NB4 (cell line): ENCODE results near the gene RGS9.
"Not testable (repeated sequence)": the region's sequence is repeated elsewhere in the genome, so short reads cannot be mapped to it uniquely, and the experiment has no call there.

ENCODE experiments used
- DNase-seq: peaks from one replicate; pipeline ENCODE4 v3.0.0; 2010; ENCODE audit warnings: low read depth
- H3K4me3 ChIP-seq: one replicate; pipeline ENCODE4 v1.5.1; 2011; ENCODE audit warnings: mild to moderate bottlenecking, low read depth, low read length, moderate library complexity
- CTCF ChIP-seq: IDR thresholded peaks from one replicate; pipeline ENCODE4 v1.5.1; 2012; ENCODE audit warnings: low read depth, low read length
- MAX ChIP-seq: IDR thresholded peaks from 2 replicates; pipeline ENCODE4 v1.6.1; 2011; ENCODE audit warnings: low read depth, low read length
- MYC ChIP-seq: IDR thresholded peaks from 2 replicates; pipeline ENCODE4 v1.6.1; 2011; ENCODE audit warnings: low read depth, low read length
- POLR2A ChIP-seq: IDR thresholded peaks from 2 replicates; pipeline ENCODE4 v1.6.1; 2011; ENCODE audit warnings: mild to moderate bottlenecking; ENCODE audit not compliant: insufficient read length; ENCODE audit errors: extremely low read depth

Gene RGS9

GRCh38 chr17:65202844-65203571 lies 65.8 kb downstream of the RGS9 start:
- TF ChIP-seq POLR2A (no peak), MYC (no peak), MAX (no peak), CTCF (no peak)
- no peak for DNase-seq
- H3K4me3 ChIP-seq, result no peak overlapping the region

GRCh38 chr17:65204001-65204400 lies 66.8 kb downstream of the RGS9 start:
- DNase-seq, result no peak
- TF ChIP-seq MYC (no peak), MAX (no peak), CTCF (no peak), POLR2A (no peak)
- no peak overlapping the region for H3K4me3 ChIP-seq

- H3K4me3 ChIP-seq, result no peak overlapping the region
- DNase-seq, result no peak
- TF ChIP-seq POLR2A (no peak), CTCF (no peak), MYC (no peak), MAX (no peak)
These were observed 68.5 kb downstream of the RGS9 start for GRCh38 chr17:65205655-65206054.

GRCh38 chr17:65207448-65207847 lies 70.3 kb downstream of the RGS9 start:
- not testable (repeated sequence) for DNase-seq, H3K4me3 ChIP-seq

GRCh38 chr17:65208717-65209116 lies 71.5 kb downstream of the RGS9 start:
- TF ChIP-seq MAX (no peak), MYC (no peak), CTCF (no peak), POLR2A (no peak)
- DNase-seq, result no peak
- H3K4me3 ChIP-seq, result no peak overlapping the region

GRCh38 chr17:65218261-65218660 lies 81.1 kb downstream of the RGS9 start:
- no peak for DNase-seq

More at GRCh38 chr17:65218261-65218660, 81.1 kb downstream of the RGS9 start:
- TF ChIP-seq MAX (no peak), CTCF (no peak), MYC (no peak), POLR2A (no peak)
- no peak overlapping the region for H3K4me3 ChIP-seq
